ENCODE measurements around the gene WASF2. TPM values are rescaled to one million over a fixed set of nuclear protein-coding genes. Genes with fewer than 3 reads are reported as not detected.
A peak's percentile ranks its signal among the peaks of the same experiment; 100 is the strongest.

The WASF2 gene
- total RNA-seq, 1 donor from 2014 or later = 97.8 TPM

DNA sequence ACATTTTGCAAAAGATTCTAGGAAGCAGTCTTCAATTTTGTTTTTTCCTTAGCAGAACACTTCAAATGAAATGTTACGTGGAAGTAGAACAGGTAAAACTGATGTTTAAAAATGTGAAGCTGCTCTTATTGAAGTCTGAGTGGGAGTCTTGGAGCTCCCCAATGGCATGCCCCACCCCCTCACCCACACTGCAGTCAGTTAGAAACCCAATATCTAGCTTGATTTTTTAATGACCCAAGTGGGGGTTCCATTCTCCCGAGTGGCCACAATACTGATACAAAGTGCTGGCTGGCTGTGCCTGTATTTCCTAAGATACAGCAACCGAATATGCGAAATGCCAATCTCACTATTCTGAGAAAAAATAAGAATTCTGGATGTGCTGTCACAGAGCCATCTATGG lies 66.3 kb downstream of the WASF2 start:
- no peak overlapping the region for H3K4me3 Mint-ChIP-seq
- no peaks in the 10 kb centered on the region for H3K27me3 Mint-ChIP-seq (ENCODE audit: low read depth)
- no peak for DNase-seq (ENCODE audit: low spot score in 2 of 2, unreplicated experiment in 2 of 2)
- no peak overlapping the region for H3K27ac Mint-ChIP-seq
- H3K9me3 Mint-ChIP-seq = no peaks in the 10 kb centered on the region
- TF ChIP-seq, protein P1, sequence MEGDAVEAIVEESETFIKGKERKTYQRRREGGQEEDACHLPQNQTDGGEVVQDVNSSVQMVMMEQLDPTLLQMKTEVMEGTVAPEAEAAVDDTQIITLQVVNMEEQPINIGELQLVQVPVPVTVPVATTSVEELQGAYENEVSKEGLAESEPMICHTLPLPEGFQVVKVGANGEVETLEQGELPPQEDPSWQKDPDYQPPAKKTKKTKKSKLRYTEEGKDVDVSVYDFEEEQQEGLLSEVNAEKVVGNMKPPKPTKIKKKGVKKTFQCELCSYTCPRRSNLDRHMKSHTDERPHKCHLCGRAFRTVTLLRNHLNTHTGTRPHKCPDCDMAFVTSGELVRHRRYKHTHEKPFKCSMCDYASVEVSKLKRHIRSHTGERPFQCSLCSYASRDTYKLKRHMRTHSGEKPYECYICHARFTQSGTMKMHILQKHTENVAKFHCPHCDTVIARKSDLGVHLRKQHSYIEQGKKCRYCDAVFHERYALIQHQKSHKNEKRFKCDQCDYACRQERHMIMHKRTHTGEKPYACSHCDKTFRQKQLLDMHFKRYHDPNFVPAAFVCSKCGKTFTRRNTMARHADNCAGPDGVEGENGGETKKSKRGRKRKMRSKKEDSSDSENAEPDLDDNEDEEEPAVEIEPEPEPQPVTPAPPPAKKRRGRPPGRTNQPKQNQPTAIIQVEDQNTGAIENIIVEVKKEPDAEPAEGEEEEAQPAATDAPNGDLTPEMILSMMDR (IDR thresholded peaks at IDR 0.05; ENCODE audit: unreplicated experiment) = no peak
- peaks cover 9% of the 10 kb centered on the region for H3K36me3 Mint-ChIP-seq
- peaks cover 31% of the 10 kb centered on the region for H3K4me1 Mint-ChIP-seq

DNA sequence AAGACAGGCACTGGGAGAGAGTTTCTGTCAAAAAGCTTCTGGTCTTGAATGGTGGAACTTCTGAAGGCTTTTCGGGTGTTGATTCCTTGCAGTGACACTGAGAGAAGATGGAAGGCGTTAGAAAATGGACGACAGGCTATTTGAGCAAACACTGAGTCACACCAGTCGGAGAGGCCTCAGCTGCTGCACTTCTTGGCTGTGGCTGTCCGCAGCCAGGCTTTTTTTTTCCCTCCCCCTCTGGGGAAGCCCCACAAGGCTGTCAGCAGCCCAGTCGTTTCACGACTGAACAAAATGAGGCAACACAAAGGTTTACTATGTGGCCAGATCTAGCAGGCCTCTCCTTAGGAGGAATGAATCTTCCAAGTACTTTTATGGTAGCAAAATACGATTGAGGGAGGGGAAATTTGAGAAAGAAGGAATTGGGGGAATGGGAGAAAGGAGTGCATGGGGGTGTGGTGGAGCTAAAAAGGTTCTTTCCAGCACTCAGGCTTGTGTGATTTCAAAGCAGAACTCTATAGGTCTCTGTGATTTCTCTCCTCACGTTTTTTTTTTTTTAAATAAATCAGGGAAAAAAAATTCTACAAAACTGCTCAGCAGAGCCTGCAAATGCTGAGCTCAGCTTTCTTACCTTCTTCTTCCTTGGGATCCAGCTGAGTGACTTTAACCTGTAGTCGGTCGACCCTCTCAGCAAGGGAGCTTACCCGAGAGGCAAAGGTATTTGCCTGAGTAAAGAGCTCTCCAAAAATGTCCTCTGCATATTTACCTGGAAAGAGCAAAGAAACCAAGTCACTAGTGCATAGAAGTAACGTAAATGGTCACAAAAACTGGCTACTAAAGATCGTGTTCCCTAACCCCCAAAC lies 71.4 kb downstream of the WASF2 start:
- DNase-seq (ENCODE audit: low spot score in 2 of 2, unreplicated experiment in 2 of 2) = no peak
- H3K27me3 Mint-ChIP-seq (ENCODE audit: low read depth) = no peaks in the 10 kb centered on the region
- no peak overlapping the region for H3K4me3 Mint-ChIP-seq
- peak overlapping the region; percentile 95 for H3K27ac Mint-ChIP-seq
- peaks cover 22% of the 10 kb centered on the region for H3K4me1 Mint-ChIP-seq
- TF ChIP-seq, protein P1 (IDR thresholded peaks at IDR 0.05; ENCODE audit: unreplicated experiment) = no peak
- H3K9me3 Mint-ChIP-seq = no peaks in the 10 kb centered on the region
- peaks cover 20% of the 10 kb centered on the region for H3K36me3 Mint-ChIP-seq

DNA sequence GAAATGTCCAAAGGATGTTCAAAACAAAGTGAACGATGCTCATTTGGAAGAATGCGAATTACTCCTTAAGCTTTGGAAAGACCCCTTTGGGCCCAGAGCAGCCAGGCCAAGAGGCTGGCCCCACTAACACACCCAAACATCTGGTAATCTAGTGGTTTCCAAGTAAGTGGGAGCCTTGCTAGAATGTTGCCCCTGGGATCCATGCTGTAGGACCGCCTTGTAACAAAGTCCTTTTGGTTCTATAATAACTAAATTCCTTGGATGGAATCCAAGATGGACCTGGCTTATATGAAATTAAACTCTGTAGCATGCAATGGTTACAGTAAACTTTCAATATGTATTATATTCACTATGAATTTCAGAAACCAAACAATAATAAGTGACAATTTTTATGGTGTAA lies 72.3 kb downstream of the WASF2 start:
- Mint-ChIP-seq H3K27ac (peak overlapping the region; percentile 95), H3K9me3 (no peaks in the 10 kb centered on the region), H3K4me3 (no peak overlapping the region), H3K36me3 (peaks cover 27% of the 10 kb centered on the region), H3K27me3 (ENCODE audit: low read depth) (no peaks in the 10 kb centered on the region), H3K4me1 (peaks cover 22% of the 10 kb centered on the region)
- TF ChIP-seq, protein P1 (IDR thresholded peaks at IDR 0.05; ENCODE audit: unreplicated experiment) = no peak
- DNase-seq (ENCODE audit: low spot score in 2 of 2, unreplicated experiment in 2 of 2) = no peak

DNA sequence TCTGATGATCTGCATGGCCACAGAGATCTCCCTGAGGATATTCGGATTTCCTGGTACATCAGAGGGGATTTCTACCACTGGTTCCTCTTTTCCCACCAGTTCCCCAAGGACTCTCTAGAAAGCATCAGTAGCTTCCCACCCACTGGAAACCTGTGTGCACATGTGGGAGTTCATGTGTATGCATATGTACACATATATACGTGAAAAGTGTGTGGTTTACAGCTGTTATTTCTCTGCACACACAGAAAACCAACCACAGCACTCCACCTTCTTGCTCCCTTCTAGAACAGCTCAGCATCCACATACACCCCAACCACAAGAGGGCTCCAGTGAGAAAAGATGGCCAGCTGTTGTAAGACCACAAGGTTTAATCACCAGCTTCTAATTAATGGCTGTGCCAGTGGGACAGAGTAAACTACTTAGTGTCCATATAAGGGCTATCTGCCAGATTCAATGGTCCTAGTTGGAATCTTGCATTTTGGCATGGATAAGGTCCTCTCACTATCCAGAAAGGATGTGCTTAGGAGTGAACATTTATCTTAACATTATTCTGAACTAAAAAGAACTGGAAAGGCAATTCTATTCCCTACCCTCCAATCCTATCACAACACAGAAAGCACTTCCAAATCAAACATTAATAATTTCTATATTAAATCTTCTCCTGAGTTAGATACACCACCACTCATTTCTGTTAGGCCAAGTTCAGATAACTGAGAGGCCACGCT lies 73.4 kb downstream of the WASF2 start:
- Mint-ChIP-seq H3K36me3 (peaks cover 30% of the 10 kb centered on the region), H3K27me3 (ENCODE audit: low read depth) (no peaks in the 10 kb centered on the region), H3K27ac (no peak overlapping the region), H3K4me3 (no peak overlapping the region), H3K4me1 (peaks cover 22% of the 10 kb centered on the region), H3K9me3 (no peaks in the 10 kb centered on the region)
- TF ChIP-seq, protein P1 (IDR thresholded peaks at IDR 0.05; ENCODE audit: unreplicated experiment) = peak; percentile 39
- DNase-seq (ENCODE audit: low spot score in 2 of 2, unreplicated experiment in 2 of 2) = no peak

DNA sequence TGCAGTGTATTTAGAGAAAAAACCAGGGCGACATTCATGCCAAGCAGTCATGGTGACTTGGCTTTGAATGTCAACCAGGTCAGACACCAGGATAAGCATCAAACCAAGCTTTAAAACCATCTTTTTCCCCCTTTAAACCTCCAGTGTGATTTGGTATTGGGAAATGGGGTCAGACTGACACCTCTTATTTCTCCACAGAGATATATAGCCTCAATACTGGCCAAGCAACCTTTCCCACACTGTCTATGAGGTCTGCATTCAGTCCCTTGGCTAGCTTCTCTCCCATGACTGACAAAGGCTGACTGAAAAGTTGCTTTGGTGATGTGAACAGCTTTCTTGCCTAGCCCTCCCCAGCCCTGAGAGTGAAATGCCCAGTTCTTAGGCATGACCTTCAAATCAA lies 75.9 kb downstream of the WASF2 start:
- no peak for DNase-seq (ENCODE audit: low spot score in 2 of 2, unreplicated experiment in 2 of 2)
- Mint-ChIP-seq H3K4me1 (peaks cover 13% of the 10 kb centered on the region), H3K27me3 (ENCODE audit: low read depth) (no peaks in the 10 kb centered on the region), H3K36me3 (peaks cover 36% of the 10 kb centered on the region), H3K4me3 (no peak overlapping the region), H3K9me3 (no peaks in the 10 kb centered on the region), H3K27ac (no peak overlapping the region)
- TF ChIP-seq, protein P1 (IDR thresholded peaks at IDR 0.05; ENCODE audit: unreplicated experiment) = no peak

Measured in mesothelial cell of epicardium (in vitro differentiated cells).